Fibroblast of the conjunctiva (primary cell): ENCODE data around the gene HYKK.
"Not testable (repeated sequence)": the region's sequence is repeated elsewhere in the genome, so short reads cannot be mapped to it uniquely, and the experiment has no call there.

ENCODE experiments used
- DNase-seq: peaks from one replicate; pipeline ENCODE4 v3.0.0-alpha.2; 2010; ENCODE audit warnings: low read depth

HYKK gene

GRCh38 chr15:78506971-78507830 lies at the start of gene HYKK:
Gene HYKK, plus strand, starts transcription at chr15:78507577. Its CDS starts 5,512 bp downstream, at chr15:78513089.
- DNase-seq, result peak; percentile 92

GRCh38 chr15:78460737-78461136 lies 46.6 kb upstream of the HYKK start:
- no peak for DNase-seq

DNA sequence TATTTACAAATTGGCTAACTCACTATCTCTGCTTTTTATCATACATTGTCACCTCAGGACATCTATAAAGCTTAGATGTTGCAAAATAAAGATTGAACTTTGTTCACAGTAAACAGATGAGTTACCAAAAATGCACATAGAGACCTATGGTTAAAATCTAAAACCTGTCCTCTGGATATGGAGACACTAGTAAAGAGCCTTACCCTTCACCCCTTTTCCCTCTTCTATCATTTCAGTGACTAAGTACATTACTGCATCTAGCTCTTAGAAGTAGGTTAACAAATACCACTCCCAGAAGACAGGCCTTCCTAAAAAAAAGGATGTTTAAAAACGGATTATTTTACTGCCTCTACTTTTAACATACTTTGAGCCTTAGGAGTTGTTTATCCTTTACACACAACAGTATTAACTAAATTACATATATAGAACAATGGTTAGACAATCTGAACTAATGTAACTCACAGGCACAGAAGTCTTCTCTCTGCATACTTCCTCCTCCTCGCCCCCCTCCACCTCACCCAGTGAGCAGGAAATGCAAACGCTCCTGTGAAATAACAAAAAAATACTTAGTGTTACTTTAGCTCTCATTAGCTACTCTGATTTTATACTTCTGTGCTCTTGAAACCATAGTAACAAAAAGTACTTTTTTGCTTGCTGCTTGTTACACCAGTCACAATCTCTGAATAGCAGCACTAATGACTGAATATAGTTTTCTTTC lies 46.0 kb upstream of the HYKK start:
- DNase-seq, result no peak

GRCh38 chr15:78469031-78469430 lies 38.3 kb upstream of the HYKK start:
- DNase-seq, result no peak

DNA sequence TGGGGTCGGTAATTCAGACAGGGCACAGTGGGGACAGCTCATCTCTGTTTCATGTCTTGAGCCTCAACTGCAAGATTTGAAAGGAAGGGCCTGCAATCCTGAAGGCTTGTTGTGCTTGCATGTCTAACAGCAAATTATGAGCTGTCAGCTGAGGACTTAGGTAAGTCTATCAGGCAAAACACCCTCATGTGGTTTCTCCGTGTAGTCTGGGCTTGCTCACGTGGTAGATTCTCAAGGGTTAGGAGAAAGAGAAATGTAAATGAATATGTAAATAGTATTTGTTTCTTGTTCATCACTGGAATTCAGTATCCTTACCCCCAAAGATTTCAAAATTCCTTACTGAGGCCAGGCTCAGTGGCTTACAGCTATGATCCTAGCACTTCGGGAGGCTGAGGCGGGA lies 30.1 kb upstream of the HYKK start:
- no peak for DNase-seq

DNA sequence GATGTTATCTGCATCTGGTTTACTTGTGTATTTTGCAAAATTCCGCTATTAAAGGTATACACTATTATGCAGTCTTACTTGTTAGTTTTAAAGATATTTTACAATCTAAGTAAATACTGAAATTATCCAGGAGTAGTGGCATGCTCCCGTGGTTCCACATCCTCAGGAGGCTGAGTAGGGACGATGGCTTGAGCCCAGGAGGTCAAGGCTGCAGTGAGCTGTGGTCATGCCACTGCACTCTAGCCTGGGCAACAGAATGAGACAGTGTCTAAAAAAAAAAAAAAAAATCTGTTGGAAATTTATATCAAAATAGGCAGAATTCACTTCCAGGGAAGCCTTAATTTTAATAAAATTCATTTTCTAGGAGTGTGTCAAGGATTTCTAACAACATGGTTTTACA lies 27.7 kb upstream of the HYKK start:
- DNase-seq, result no peak

- no peak for DNase-seq
Observed at GRCh38 chr15:78481917-78482316, 25.5 kb upstream of the HYKK start.

GRCh38 chr15:78492872-78493271 lies 14.5 kb upstream of the HYKK start:
- DNase-seq, result peak; percentile 26

DNA sequence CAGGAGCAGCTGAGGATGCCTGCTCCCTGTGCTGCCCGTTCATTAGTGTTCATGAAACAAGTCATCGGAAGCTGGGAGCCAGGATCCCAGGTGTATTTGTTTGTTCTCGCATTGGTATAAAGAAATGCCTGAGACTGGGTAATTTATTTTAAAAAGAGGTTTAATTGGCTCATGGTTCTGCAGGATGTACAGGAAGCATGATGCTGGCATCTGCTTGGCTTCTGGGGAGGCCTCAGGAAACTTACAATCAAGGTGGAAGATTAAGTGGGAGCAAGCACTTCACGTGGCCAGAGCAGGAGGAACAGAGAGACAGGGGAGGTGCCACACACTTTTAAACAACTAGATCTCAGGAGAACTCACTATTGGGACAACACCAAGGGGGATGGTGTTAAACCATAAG lies 5.5 kb upstream of the HYKK start:
- no peak for DNase-seq

- DNase-seq, result no peak
Observed at GRCh38 chr15:78502641-78503040, 4.7 kb upstream of the HYKK start.

DNA sequence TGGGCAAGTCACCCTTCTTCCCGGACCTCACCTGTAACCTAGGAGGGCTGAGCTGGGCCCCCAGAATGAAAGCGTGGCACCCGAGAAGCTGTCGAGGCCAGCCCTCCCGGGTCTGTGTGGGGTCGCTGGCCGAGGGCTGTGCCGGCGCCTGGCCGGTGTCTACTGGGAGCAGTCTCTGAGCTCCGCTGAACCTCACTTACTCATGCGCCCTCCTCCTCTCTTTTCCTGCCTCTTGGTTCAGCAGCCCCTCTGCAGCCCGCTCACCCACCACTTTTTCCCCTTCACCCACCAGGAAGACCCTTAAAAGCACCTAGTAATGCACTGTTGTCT lies 419 bp downstream of the HYKK start:
- DNase-seq, result no peak

DNA sequence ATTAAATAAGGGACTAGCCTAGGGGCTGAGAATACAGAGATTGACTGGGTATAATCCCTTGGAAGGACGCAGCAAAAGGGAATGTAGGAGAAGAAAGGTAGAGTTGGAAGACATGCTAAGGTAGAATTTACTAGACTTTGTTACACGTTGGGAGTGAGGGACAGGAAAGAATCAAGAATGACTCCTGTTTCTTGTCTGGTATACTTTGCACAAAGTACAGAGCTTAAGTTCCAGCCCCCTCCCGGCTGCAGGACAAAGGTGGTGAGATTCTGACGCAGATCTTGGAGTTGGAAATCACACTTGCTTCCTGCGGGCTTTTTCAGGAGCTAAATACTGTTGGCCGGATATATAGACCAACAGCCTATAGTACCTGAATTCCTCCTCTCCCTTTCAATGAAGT lies 895 bp downstream of the HYKK start:
- no peak for DNase-seq

DNA sequence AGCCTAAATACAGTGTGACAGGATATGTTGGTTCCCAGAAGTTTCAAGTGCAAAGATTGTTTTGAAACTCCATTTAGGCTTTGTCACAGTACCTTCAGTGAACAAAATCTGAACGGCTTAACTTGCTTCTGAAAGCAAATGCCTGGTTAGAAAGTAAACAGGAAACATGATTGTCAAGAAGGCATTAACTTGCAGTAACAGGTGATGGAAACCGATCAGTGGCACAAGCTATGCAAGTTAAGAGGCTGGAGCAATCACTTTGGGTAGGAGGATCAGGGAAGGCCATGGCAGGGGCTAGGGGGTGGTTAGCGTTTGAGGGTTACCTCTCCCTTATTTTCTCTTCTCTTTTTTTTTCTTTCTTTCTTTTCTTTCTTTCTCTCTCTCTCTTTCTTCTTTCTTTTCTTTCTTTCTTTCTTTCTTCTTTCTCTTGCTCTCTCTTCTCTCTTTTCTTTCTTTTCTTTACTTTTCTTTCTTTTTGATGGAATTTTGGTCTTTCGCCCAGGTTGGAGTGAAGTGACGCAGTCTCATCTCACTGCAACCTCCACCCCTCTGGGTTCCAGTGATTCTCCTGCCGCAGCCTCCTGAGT lies 2.4 kb downstream of the HYKK start:
- DNase-seq, result no peak

DNA sequence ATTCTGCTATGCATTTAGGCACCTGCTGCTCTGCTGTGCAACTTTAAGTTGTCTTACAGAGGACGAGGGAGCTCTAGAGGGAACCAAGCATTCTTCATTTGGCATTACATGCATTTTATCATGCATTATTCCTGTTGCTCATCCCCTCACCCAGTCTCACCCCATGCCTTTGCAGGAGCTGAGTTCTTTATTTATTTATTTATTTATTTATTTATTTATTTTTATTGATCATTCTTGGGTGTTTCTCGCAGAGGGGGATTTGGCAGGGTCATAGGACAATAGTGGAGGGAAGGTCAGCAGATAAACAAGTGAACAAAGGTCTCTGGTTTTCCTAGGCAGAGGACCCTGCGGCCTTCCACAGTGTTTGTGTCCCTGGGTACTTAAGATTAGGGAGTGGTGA lies 12.7 kb downstream of the HYKK start:
- not testable (repeated sequence) for DNase-seq

- DNase-seq, result no peak
Observed at GRCh38 chr15:78524230-78524629, 16.9 kb downstream of the HYKK start.

DNA sequence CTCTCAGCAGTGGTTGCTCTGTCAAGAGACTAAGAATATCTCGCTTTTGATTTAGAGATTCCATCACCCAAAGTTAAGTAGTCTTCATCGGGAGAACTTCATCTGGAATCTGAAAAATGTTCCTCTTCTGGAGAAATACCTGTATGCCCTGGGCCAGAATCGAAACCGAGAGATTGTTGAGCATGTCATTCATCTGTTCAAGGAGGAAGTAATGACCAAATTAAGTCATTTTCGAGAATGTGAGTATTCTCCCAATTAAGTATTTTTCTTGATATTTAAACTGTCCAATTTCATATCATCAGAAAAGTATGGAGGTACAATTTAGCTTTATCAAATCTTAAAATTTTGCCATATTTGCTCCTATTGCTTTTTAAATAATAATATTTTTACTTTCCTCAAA lies 19.9 kb downstream of the HYKK start:
- no peak for DNase-seq

DNA sequence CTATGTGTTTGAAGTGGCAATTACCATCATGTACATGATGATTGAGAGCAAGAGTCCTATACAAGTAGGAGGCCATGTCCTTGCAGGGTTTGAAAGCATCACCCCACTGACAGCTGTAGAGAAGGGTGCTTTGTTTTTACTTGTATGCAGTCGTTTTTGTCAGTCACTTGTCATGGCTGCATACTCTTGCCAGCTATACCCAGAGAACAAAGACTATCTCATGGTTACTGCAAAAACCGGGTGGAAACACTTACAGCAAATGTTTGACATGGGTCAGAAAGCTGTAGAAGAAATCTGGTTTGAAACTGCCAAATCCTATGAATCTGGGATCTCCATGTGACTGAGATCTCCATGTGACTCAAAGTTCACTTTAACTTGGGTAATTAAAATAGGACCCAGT lies 26.0 kb downstream of the HYKK start:
- DNase-seq, result no peak

- no peak for DNase-seq
Observed at GRCh38 chr15:78536134-78536533, 28.8 kb downstream of the HYKK start.

GRCh38 chr15:78537266-78537905 lies 30.0 kb downstream of the HYKK start:
- DNase-seq, result peak; percentile 53

DNA sequence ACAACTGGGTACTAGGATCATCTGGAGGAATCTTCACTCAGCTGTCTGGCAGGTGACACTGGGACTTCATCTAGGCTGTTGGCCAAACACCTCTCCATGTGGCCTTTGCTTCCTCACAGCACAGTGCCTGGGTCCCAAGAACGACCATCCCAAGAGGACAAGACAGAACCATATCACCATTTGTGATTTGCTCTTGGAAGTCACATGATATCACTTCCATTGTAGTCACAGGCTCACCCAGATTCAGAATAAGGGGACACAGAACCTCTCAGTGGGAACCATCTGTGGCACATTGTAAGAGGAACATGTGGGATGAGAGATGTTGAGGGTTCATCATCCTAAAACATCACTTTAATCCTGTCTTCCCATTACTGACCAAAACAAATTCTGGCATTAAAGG lies 31.0 kb downstream of the HYKK start:
- no peak for DNase-seq

DNA sequence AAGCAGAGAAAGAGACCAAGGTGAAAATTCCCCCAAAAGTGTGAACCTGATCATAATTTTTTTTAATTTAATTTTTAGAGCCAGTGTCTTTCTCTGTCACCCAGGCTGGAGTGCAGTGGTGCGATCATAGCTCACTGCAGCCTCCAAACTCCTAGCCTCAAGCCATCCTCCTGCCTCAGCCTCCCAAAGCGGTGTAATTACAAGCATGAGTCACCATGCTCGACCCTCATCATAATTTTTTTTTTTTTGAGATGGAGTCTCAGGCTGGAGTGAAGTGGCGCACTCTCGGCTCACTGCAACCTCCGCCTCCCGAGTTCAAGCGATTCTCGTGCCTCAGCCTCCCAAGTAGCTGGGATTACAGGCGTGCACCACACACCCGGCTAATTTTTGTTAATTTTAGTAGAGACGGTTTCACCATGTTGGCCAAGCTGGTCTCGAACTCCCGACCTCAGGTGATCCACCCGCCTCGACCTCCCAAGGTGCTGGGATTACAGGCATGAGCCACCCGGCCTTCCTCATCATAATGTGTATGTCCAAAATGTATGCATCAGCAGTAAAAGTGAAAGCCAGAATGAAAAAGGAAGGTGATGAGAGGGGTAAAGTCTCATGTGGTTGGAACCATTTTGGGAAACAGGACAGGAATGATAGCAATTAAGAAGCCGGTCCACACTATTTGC lies 32.2 kb downstream of the HYKK start:
- DNase-seq, result not testable (repeated sequence)
